ENCODE results near the gene OLR1.
"Not testable (repeated sequence)": the region's sequence is repeated elsewhere in the genome, so short reads cannot be mapped to it uniquely, and the experiment has no call there.

OLR1 gene

DNA sequence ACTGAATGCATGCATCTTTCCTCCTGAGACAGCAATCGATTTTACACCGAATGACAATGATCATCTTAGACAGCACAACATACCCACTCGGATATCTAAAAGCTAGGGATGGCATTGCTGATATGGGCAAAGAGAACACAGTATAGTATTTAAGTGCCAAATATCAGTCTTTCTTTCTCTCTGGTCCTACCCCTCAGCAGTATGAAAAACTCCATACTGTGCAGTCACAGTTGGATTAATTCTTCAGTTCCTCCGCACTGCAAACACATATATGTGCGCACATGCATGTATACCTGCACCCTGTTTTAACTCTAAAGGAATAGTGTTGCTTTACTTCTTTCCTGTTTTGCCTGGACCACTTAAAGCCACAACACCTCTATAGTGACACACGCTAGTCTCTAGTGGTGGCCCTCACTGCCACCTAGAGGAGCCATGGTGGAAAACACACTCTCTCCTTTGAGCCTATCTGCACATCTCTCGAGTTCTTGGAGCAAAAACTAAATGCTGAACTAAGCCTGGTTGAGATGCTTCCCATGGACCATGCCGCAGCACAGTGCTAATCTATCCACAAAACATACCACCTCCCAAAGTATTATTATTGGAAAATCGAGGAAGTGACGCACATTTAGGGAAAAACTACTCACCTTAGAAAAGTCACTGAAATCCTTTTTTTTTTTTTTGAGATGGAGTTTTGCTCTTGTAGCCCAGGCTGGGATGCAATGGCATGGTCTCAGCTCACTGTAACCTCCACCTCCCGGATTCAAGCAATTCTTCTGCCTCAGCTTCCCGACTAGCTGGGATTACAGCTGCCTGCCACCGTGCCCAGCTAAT is 18.8 kb upstream of the OLR1 start:
- DNase-seq (ENCODE audit: low read depth) = peak; percentile 10

DNA sequence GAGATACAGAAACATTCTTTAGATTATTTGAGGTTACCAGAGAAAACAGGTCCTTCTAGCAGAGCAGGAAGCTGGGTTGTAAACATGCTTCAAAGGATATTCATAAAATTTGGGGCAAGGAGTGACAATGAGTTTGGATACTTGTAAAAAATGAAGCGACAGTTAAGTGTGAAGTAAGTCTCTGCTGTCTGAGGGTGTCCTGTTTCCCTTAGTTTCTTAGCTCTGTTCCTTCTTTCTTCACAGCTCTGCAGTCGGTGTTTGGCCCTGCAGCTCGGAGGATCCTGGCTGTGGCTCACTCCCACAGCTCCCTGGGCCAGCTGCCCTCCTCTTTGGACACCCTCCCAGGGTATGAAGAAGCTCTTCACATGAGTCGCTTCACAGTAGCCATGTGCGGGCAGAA is 17.7 kb upstream of the OLR1 start:
- DNase-seq (ENCODE audit: low read depth) = no peak

- DNase-seq (ENCODE audit: low read depth) = not testable (repeated sequence)
These were observed 15.0 kb upstream of the OLR1 start for GRCh38 chr12:10186958-10187357.

- no peak for DNase-seq (ENCODE audit: low read depth)
These were observed 14.4 kb upstream of the OLR1 start for GRCh38 chr12:10186299-10186698.

GRCh38 chr12:10184261-10184843 is 12.4 kb upstream of the OLR1 start:
- DNase-seq (ENCODE audit: low read depth) = no peak

- no peak for DNase-seq (ENCODE audit: low read depth)
These were observed 10.6 kb upstream of the OLR1 start for GRCh38 chr12:10182354-10183049.

- DNase-seq (ENCODE audit: low read depth) = no peak
These were observed 7.8 kb upstream of the OLR1 start for GRCh38 chr12:10179776-10180181.

DNA sequence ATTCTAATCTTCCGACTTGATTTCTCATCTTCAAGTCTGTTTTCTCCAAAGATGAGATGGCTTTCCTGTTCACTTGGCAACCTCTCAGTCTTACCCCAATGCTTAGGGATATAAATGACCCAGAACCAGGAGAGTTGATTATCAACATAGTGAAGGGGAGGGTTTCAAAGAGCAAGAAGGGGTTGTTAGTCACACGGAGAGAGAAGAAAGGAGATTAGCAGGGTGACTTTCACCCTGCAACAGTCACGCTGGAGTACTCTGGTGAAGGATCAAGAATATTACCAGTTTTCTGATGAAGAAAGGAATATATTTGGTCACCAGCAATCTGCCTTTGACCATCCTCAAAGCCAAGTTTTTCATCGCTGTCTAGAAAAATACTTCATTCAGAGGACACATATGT is 6.9 kb upstream of the OLR1 start, which contains the start of gene TMEM52B:
TMEM52B (plus strand) TSS at position 212 of the 400 bp plus-strand sequence. CDS start 543 bp downstream, outside the sequence.
- no peak for DNase-seq (ENCODE audit: low read depth)

DNA sequence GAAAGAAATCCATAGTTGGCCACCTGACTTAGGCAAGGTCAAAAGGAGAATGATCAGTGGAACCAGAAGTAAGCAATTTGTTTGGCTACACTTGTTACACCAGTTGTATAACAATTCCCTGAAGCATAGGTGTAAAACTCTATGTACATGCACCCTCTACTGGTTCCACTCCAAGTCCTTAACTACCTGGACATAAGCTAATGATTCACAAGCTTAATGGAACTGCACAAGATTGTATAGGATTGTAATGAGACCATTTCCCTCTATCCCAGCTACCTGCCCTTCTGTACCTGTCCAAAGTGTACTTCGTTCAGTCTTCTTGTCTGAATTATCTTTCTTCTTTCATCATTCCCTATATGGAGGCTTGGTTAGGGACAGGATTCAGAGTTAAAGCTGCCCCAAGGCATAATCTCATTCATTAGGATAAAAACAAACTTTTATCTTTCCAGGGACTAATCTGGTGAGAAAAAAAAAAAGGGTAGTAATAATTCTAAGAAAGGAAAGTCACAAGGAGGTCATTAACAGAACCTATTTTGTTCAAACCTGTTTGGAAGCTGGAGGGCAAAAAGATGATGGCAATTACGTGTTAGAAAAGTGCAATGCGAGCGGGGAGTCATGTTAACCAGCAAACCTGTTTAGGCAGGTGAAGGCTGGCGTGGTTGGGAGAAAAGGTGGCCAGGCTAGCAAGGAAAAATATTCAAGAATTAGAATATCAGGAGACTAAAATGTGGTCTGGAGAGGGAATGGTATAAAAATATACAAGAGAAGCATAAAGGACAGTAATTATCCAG is 4.1 kb upstream of the OLR1 start:
- no peak for DNase-seq (ENCODE audit: low read depth)

- no peak for DNase-seq (ENCODE audit: low read depth)
These were observed 3.2 kb upstream of the OLR1 start for GRCh38 chr12:10174986-10175614.

DNA sequence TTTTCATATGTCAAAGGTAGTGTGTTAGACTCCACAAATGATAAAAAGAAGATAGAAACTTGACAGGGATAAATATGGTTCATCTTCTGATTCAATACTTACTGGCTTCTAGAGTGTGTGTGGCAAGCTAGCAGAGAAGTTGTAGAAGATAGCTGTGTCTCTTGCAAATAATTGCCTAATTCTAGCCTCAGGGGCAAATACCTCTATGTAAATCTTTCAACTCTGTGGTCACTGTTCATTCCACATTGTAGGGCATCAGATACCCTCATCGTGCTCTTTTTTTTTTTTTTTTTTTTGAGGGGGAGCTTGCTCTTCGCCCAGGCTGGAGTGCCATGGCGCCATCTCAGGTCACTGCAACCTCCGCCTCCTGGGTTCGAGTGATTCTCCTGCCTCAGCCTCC is 1.7 kb downstream of the OLR1 start:
- no peak for DNase-seq (ENCODE audit: low read depth)

GRCh38 chr12:10169104-10169503 is 2.8 kb downstream of the OLR1 start:
- DNase-seq (ENCODE audit: low read depth) = no peak

DNA sequence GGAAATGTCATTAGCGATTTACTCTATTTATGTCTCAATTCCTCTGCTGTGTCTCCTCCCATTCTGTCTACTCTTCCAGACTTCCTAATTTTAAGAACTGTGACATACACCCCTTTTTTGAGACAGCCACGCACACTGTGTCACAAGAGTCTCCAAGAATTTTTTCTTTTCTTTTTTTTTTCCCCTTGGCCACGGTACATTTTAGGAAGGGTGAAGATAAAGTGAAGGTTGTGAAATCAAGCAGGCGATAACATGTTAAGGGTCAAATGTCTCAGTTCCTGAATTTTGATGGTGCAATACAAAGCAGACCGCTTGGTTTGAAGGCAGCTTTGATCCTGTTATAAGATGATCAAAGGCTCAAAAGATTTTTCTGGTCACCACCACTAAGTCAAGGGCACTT is 4.3 kb downstream of the OLR1 start:
- DNase-seq (ENCODE audit: low read depth) = no peak

DNA sequence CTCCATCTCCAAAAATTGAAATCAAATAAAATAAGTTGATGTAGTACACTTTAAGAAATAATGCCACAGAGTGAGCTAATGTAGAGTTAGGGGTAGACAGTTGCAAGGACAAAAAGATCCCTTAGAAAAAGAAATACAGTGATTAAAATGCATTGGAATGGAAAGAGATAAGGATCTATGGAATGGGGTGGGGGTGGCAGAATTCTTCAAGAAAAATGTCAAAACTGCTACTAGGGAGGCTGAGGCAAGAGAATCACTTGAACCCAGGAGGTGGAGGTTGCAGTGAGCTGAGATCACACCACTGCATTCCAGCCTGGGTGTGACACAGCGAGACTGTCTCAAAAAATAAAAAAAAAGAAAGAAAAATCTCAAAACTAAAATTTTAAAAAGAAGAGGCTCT is 6.5 kb downstream of the OLR1 start:
- DNase-seq (ENCODE audit: low read depth) = no peak

- DNase-seq (ENCODE audit: low read depth) = no peak
These were observed 8.8 kb downstream of the OLR1 start for GRCh38 chr12:10163084-10163483.

- no peak for DNase-seq (ENCODE audit: low read depth)
These were observed 11.1 kb downstream of the OLR1 start for GRCh38 chr12:10160617-10161385.

DNA sequence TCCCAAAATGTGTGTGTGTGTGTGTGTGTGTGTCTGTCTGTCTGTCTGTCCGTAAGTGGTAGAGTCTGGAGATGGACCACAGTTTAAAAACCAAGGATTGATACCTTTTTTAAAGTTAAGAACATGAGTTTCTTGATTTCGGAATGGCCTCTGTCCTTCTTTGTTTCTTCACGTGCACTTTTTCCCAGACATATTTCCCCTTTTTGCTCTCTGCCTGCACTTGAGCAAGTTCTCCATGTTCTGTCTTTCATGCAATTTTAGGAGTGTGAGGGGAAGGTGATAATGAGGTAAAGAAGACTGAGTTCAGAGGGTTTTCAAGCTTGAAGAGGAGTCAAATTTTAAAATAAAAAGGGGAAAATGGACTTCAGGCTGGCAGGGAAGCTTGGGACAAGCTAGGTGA is 12.7 kb downstream of the OLR1 start:
- DNase-seq (ENCODE audit: low read depth) = no peak

DNA sequence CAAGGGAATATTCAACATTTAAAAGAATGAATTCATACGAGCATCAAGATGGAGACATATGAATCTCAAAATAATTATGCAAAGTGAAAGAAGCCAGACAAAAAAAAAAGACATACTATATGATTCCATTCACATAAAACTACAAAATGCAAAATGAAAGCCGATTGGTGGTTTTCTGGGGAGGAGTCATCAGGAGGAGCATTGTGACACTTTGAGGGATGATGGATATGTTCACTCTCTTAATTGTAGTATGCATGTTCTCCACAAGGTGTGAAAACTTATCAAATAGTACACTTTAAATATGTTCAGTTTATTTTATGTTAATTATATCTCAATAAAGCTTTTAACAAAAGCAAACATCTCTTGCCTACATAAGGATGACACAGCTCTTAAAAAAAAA is 13.5 kb downstream of the OLR1 start:
- DNase-seq (ENCODE audit: low read depth) = no peak

DNA sequence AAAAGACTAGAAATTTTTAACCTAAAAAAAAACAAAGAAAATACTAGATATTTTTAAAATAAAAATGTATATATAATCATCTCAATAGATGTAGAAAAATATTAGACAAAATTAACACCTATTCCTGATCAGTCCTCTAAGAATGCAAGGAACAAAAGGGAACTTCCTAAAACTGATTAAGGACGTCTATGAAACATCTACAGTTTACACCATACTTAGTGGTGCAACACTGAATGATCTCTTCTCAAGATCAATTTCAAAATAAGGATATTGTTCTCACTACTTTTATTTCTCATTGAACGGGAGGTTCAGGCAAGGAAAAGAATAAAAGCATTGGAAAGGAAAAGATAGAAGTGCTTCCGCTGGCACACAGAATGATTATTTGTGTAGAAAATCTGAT is 16.0 kb downstream of the OLR1 start:
- no peak for DNase-seq (ENCODE audit: low read depth)

- no peak for DNase-seq (ENCODE audit: low read depth)
These were observed 17.8 kb downstream of the OLR1 start for GRCh38 chr12:10154145-10154496.
